Astrocyte of the hippocampus (primary cell): ENCODE data around the gene RPGRIP1.
"Not testable (repeated sequence)": the region's sequence is repeated elsewhere in the genome, so short reads cannot be mapped to it uniquely, and the experiment has no call there.

Experiments used
- DNase-seq: peaks from one replicate; pipeline ENCODE4 v3.0.0; 2011; ENCODE audit warnings: low read depth, low spot score

RPGRIP1 gene

GRCh38 chr14:21279783-21280182 lies at the start of gene RPGRIP1:
RPGRIP1 (plus strand) TSS chr14:21280083; CDS start chr14:21287977, 7,894 bp downstream.
- no peak for DNase-seq

- DNase-seq = no peak
Measured at GRCh38 chr14:21231020-21231652, 48.7 kb upstream of the RPGRIP1 start.

GRCh38 chr14:21233457-21234076 lies 46.3 kb upstream of the RPGRIP1 start:
- no peak for DNase-seq

GRCh38 chr14:21234112-21234511 lies 45.8 kb upstream of the RPGRIP1 start:
- no peak for DNase-seq

- no peak for DNase-seq
Measured at GRCh38 chr14:21236948-21237797, 42.7 kb upstream of the RPGRIP1 start.

DNA sequence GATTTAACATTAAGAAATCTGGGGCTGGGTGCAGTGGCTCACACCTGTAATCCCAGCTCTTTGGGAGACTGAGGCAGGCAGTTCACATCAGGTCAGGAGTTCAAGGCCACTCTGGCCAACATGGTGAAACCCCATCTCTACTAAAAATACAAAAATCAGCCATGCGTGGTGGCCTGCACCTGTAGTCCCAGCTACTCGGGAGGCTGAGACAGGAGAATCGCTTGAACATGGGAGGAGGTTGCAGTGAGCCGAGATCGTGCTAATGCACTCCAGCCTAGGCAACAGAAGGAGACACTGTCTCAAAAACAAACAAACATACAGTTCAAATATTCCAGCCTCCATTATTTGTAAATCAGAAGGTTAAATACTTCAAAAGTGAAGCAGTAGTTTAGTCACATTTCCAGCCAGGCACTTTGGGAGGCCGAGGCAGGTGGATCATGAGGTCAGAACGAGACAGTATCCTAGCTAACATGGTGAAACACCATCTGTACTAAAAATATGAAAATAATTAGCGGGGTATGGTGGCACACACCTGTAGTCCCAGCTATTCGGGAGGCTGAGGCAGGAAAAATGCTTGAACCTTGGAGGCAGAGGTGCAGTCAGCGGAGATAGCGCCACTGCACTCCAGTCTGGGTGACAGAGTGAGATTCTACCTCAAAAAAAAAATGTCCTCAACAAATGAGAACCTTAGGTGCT lies 40.9 kb upstream of the RPGRIP1 start:
- no peak for DNase-seq

- no peak for DNase-seq
Measured at GRCh38 chr14:21240417-21240816, 39.5 kb upstream of the RPGRIP1 start.

GRCh38 chr14:21241218-21241819 lies 38.6 kb upstream of the RPGRIP1 start:
- DNase-seq = peak; percentile 32

- DNase-seq = no peak
Measured at GRCh38 chr14:21244544-21244943, 35.3 kb upstream of the RPGRIP1 start.

GRCh38 chr14:21245813-21246212 lies 34.1 kb upstream of the RPGRIP1 start:
- DNase-seq = no peak

DNA sequence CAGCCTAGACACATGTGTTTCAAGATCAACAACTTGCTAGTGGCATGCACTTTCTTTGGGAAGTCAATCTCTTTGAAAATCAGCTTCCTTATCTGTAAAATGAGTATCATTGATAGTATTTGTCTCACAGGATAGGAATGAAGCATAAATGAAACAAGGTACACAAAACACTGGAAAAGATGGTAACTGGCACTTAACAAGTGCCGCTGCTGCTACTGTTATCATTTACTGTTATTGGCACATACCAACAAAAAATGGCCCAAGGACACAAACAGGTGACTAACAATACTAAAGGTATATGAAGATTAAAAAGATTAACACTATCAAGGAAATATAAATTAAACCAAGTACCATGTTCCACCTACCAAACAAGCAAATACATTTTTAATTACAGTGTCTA lies 31.5 kb upstream of the RPGRIP1 start:
- no peak for DNase-seq

DNA sequence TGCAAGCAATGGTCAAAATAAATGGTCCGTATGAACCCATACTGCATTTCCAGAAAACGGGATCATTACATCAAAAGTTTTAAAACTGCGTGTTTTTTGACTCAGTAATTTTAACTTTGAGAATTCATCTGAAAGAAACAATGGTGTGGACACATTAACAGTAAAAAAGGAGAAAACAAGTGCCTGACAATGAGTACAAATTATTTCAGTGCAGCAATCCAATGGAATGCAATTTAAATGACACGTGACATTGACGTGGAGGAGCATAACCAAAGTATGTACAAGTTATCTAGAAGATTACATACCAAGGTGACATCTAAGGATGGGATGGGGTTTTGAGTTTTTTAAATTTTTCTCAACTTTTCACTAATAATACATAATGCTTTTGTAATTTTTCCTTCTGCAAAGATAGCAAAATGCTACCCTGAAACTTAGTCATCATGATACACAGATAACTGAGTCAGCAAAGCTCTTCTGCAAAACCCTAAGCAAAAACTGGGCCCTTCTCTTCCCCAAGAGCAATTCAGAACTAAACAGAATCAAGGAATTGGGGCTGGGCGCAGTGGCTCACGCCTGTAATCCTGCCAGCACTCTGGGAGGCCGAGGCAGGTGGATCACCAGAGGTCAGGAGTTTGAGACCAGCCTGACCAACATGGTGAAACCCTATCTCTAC lies 31.0 kb upstream of the RPGRIP1 start:
- DNase-seq = no peak

DNA sequence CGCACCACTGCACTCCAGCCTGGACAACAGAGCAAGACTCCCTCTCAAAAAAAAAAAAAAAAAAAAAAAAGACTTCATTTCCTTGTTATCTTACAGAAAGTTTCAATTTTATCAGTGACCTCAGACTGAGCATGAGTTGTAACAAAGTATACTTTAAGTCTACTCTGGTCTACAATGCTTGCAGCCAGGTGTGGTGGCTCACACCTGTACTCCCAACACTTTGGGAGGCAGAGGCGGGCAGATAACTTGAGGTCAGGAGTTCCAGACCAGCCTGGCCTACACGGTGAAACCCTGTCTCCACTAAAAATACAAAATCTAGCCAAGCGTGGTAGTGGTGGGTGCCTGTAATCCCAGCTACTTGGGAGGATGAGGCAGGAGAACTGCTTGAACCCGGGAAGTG lies 28.7 kb upstream of the RPGRIP1 start:
- DNase-seq = no peak

DNA sequence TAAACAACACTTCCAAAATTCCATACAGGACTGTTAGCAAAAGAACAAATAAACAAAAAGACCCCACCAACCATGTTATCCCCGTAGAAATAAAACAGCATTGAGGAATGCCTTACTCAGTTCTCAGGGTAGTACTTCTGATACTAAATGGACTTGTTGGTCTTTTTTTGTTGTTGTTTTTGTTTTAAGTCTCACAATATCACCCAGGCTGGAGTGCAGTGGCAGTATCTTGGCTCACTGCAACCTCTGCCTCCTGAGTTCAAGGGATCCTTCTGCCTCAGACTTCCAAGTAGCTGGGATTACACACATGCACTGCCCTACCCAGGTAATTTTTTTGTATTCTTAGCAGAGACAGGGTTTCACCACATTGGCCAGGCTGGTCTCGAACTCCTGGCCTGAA lies 27.7 kb upstream of the RPGRIP1 start:
- no peak for DNase-seq

GRCh38 chr14:21255385-21256101 lies 24.3 kb upstream of the RPGRIP1 start:
- DNase-seq = peak; percentile 19

- DNase-seq = not testable (repeated sequence)
Measured at GRCh38 chr14:21256102-21256447, 23.8 kb upstream of the RPGRIP1 start.

DNA sequence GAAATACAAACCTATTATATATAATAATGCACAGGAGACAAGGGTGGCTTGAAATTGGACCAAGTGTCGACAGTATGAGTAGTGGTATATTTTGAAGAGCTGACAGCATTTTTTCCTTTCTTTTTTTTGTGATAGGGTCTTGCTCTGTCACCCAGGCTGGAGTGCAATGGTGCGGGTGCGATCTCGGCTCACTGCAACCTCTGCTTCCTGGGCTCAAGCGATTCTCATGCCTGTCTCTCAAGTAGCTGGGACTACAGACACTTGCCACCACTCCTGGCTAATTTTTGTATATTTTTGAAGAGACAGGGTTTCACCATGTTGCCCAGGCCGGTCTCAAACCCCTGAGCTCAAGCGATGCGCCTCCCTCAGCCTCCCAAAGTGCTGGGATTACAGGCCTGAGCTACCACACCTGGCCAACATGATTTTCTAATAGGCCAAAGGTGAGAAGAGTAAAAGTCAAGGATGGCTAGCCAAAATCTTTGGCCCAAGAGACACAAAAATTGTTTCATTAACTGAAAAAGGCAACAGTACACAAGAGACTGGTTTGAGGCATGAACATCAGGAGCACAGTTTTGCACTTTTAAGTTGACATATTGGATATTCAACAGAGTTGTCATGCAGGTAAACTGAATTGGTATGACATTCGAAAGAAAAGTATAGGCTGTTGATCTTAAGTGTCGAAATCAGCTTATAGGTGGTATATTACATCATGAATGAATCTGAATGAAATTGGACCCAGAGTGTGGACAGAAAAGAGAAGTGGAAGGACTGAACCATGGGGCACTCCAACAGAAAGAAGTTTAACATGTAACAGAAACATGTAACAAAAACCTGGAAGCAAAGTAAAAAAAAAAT lies 23.1 kb upstream of the RPGRIP1 start:
- DNase-seq = no peak

DNA sequence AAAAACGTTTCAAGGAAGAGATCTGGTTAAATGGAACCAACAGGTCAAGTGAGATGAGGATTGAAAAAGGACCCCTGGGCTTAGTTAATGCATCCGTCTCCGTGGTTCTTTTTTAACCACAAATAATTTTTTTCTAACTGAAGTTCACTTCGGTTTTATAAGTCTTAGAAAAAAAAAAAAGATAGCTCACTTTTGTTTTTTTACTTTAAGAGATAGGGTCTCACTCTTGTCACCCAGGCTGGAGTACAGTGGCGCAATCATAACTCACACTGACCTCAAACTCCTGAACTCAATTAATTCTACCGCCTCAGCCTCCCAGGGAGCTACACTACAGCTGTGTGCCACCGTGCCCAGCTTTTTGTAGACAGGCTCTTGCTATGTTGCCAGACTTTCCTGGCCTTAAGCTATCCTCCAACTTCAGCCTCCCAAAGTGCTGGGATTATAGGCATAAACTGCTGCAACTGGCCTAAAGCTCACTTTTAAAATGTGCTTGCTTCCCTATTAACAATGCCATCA lies 22.4 kb upstream of the RPGRIP1 start:
- peak; percentile 17 for DNase-seq
